RWPE2 (cell line): Measurements from ENCODE around the gene C1orf21.

Experiments used
- ATAC-seq: fragments of 200-7000 bp; cut with Tn5 transposase; 3 replicates; pipeline ENCODE4 v1.9.1; 2021; ENCODE audit warnings: low read depth
- DNase-seq: peaks from one replicate; pipeline ENCODE4 v3.0.0-alpha.2; 2020; ENCODE audit warnings: low spot score
- H3K27ac ChIP-seq: fragments of 450-650 bp; 2 replicates; pipeline ENCODE4 v1.5.1; 2017; ENCODE audit warnings: mild to moderate bottlenecking; ENCODE audit not compliant: poor library complexity, severe bottlenecking
- H3K27me3 ChIP-seq: fragments of 250-450 bp; sonication (Bioruptor Pico); 2 replicates; pipeline ENCODE4 v1.5.1; 2021; ENCODE audit warnings: mild to moderate bottlenecking, moderate library complexity; ENCODE audit not compliant: insufficient read depth, poor library complexity, severe bottlenecking
- H3K36me3 ChIP-seq: fragments of 250-450 bp; sonication (Bioruptor Pico); 2 replicates; pipeline ENCODE4 v1.5.1; 2020; ENCODE audit warnings: low read depth, mild to moderate bottlenecking, moderate library complexity
- H3K4me1 ChIP-seq: fragments of 250-450 bp; sonication (Bioruptor Pico); 2 replicates; pipeline ENCODE4 v1.5.1; 2021; ENCODE audit warnings: mild to moderate bottlenecking, moderate library complexity; ENCODE audit not compliant: insufficient read depth, poor library complexity, severe bottlenecking
- H3K4me3 ChIP-seq: fragments of 250-450 bp; sonication (Bioruptor Pico); 2 replicates; pipeline ENCODE4 v1.5.1; 2021; ENCODE audit warnings: mild to moderate bottlenecking, moderate library complexity; ENCODE audit not compliant: severe bottlenecking
- H3K9me3 ChIP-seq: fragments of 250-450 bp; sonication (Bioruptor Pico); 2 replicates; pipeline ENCODE4 v1.5.1; 2021; ENCODE audit warnings: mild to moderate bottlenecking, moderate library complexity; ENCODE audit not compliant: severe bottlenecking
- TF ChIP-seq, protein P1 (sequence below): fragments of 450-650 bp; IDR thresholded peaks from one replicate; pipeline ENCODE4 v1.5.1; 2017; ENCODE audit warnings: mild to moderate bottlenecking, moderate library complexity; ENCODE audit not compliant: poor library complexity, severe bottlenecking

C1orf21 gene

DNA sequence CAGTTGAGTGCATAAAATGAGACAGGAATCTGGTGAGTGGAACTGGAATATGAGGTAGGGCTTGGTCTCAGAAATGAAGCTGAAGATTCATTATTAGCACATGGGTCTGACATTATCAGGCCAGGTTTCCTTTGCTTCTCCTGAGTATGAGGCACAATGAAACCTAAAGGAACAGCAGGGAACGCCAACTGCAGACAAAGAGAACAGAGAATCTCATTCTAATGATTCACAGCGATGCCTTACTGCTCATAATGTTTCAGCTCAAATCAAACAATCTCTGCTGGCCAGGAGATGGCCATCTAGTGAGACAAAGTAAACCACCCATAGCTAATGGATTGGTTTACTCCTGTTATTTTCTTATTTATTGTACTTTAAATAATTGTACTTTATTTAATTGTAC lies 133.5 kb downstream of the C1orf21 start:
- no peaks in the 10 kb centered on the region for H3K27me3 ChIP-seq
- no peak overlapping the region for H3K27ac ChIP-seq
- TF ChIP-seq, protein P1, sequence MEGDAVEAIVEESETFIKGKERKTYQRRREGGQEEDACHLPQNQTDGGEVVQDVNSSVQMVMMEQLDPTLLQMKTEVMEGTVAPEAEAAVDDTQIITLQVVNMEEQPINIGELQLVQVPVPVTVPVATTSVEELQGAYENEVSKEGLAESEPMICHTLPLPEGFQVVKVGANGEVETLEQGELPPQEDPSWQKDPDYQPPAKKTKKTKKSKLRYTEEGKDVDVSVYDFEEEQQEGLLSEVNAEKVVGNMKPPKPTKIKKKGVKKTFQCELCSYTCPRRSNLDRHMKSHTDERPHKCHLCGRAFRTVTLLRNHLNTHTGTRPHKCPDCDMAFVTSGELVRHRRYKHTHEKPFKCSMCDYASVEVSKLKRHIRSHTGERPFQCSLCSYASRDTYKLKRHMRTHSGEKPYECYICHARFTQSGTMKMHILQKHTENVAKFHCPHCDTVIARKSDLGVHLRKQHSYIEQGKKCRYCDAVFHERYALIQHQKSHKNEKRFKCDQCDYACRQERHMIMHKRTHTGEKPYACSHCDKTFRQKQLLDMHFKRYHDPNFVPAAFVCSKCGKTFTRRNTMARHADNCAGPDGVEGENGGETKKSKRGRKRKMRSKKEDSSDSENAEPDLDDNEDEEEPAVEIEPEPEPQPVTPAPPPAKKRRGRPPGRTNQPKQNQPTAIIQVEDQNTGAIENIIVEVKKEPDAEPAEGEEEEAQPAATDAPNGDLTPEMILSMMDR: no peak
- no peaks in the 10 kb centered on the region for H3K4me1 ChIP-seq
- H3K36me3 ChIP-seq: no peaks in the 10 kb centered on the region
- ATAC-seq (no peak), DNase-seq (no peak)
- no peak overlapping the region for H3K4me3 ChIP-seq
- H3K9me3 ChIP-seq: no peaks in the 10 kb centered on the region

DNA sequence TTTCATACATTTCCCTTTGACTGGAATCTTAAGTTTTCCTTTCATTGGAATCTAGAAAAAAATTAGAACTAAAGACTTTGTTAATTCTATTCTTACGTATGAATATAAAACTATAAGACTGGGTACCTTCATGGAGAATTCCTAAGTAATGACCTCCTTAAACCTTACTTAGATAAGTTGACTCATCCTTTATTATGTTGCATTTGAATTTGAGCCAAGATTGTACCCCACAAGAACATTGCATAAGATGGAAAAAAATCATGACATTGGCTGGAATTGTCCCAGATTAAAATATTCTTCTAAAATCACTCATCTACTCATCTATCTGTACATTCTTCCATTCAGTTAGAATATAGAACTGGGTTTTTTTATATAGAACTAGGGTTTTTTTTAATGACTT lies 137.4 kb downstream of the C1orf21 start:
- Histone ChIP-seq H3K36me3 (no peaks in the 10 kb centered on the region), H3K4me1 (no peaks in the 10 kb centered on the region), H3K4me3 (no peak overlapping the region), H3K9me3 (no peaks in the 10 kb centered on the region), H3K27ac (no peak overlapping the region), H3K27me3 (no peaks in the 10 kb centered on the region)
- ATAC-seq (no peak; the same call in 2 of the 3 replicates), DNase-seq (no peak)
- TF ChIP-seq, protein P1: no peak

DNA sequence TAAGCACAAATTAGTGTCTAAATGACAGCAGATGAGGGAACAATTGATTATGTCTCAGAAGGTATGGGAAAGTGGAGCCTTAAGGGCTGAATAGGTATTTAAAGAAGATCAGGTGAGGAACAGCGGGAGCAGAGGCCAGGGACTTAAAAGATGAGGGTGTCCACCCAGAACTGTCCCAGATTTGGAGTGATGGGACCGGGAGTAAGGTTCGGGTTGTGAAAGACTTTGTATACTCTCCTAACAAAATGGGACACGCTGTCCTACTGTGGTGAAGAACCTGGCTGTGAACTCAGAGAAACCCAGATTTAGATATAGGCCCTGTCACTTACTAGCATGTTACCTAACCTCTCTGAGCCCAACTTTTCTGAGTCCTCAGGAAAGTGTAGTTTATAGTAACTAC lies 140.6 kb downstream of the C1orf21 start:
- no peak for ATAC-seq
- TF ChIP-seq, protein P1: no peak
- no peak for DNase-seq
- Histone ChIP-seq H3K4me3 (no peak overlapping the region), H3K9me3 (no peaks in the 10 kb centered on the region), H3K27ac (no peak overlapping the region), H3K36me3 (no peaks in the 10 kb centered on the region), H3K27me3 (no peaks in the 10 kb centered on the region), H3K4me1 (no peaks in the 10 kb centered on the region)

DNA sequence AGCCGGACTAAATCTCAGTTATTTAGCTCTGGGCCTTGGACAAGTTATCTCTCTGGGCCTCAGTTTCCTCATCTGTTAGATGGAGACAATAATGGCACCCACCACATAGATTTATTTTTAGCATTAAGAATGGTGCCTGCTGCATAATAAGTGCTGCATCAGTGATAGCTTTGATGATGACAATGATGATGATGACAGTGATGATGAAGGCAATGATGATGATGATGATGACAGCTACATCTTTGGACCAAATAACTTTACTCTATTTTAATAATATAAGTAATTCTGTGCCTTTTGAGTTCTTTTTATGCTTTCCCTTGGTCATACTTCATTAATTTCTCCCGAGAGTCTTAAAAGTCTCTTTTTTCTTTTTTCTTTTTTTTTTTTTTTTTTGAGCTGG lies 143.4 kb downstream of the C1orf21 start:
- no peaks in the 10 kb centered on the region for H3K36me3 ChIP-seq
- DNase-seq (no peak), ATAC-seq (no peak)
- no peaks in the 10 kb centered on the region for H3K9me3 ChIP-seq
- H3K4me3 ChIP-seq: no peak overlapping the region
- H3K27ac ChIP-seq: no peak overlapping the region
- H3K4me1 ChIP-seq: no peaks in the 10 kb centered on the region
- TF ChIP-seq, protein P1: no peak
- H3K27me3 ChIP-seq: no peaks in the 10 kb centered on the region

DNA sequence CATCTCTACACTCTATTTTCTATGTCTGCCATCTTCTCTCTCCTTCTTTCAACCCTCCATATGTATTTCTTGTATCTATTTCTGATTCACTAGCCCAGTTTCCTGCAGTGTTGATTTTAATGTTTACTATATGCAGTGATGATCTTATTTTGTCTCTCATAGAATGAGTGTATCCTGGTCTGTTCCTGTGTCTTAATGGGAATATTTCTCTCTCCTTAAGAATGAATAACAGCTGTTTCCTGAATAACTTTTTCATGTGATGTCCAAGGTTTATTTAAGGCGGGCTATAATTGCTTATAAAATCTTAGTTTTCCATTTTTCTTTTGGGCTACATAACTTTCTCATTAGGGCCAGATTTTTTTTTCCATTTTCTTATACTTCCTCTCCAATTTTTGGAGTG lies 144.5 kb downstream of the C1orf21 start:
- Histone ChIP-seq H3K4me1 (no peaks in the 10 kb centered on the region), H3K36me3 (no peaks in the 10 kb centered on the region), H3K4me3 (no peak overlapping the region), H3K27ac (no peak overlapping the region), H3K27me3 (no peaks in the 10 kb centered on the region), H3K9me3 (no peaks in the 10 kb centered on the region)
- DNase-seq (no peak), ATAC-seq (no peak)
- TF ChIP-seq, protein P1: no peak
